ENCODE results near the gene ATP10A. TPM values are rescaled to one million over a fixed set of nuclear protein-coding genes. Genes with fewer than 3 reads are reported as not detected.
A peak's percentile ranks its signal among the peaks of the same experiment; 100 is the strongest.

The ATP10A gene
- total and polyA plus RNA-seq, 2 of the 8 experiments (the other 6 are each of a cell fraction or from before 2014, with no cell fraction given): 2.0 to 2.8 TPM

DNA sequence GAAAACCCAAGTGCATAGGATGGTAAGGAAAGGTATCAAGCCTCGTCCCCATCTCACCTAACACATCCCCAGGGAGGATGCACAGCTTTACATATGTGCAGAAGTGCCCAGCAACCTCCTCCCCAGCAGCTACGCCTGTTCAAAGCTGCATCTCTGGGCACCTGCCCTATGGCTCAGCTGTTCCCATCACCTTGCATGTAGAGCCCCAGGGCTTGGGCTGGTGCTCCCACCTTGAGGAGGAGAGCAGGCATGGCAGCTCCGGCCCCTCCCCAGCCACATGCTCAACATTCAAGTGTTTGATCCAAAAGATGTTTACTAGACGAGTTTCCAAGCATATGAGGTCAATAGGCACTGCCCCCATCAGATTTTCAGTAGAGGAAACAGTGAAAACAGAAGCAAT is 173.5 kb downstream of the ATP10A start (continued):
- TF ChIP-seq CHD7 (IDR thresholded peaks at IDR 0.05; ENCODE audit: insufficient replicate concordance, low read length) (no peak), SIN3A (conservative IDR thresholded peaks at IDR 0.05 in 1 of 2, IDR thresholded peaks at IDR 0.05 in 1 of 2; ENCODE audit: low read depth in 1 of 2, low read length in 2 of 2) (no peak), CTCF (IDR thresholded peaks at IDR 0.05; ENCODE audit: control extremely low read depth in 1 of 3, insufficient read depth in 1 of 3, low read depth in 1 of 3, low read length in 3 of 3) (peak; percentile 69 to 81 (median 77)), CEBPB (IDR thresholded peaks at IDR 0.05; ENCODE audit: low read depth, low read length) (no peak), HDAC6 (IDR thresholded peaks at IDR 0.05; ENCODE audit: low read depth, low read length) (no peak), SP1 (IDR thresholded peaks at IDR 0.05; ENCODE audit: low read depth, low read length) (no peak), SRF (IDR thresholded peaks at IDR 0.05; ENCODE audit: low read depth, low read length) (no peak)

All from H1 (cell line).